Measurements from ENCODE around the gene NRDC. TPM values are rescaled to one million over a fixed set of nuclear protein-coding genes. Genes with fewer than 3 reads are reported as not detected.

NRDC gene
- total and polyA plus RNA-seq, 9 of the 15 experiments (the other 6 are each of a cell fraction or from before 2014, with no cell fraction given) = 102 to 371 (median 201) TPM

DNA sequence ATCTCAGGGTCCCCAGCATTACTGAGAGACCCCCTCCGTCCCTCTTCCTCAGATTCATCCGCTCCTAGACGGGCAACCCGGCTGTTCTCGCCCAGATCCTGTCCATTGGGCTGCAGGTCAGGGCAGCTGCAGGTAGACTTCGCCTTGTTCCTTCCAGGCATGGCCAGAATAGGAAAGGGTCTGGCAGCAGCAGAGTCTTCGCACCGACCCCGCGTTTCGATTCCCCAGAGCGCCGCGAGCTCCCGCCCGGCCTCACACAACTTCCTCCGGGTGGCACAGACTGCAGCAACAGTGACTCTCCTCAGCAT lies 265 bp downstream of the NRDC start (continued):
- TF ChIP-seq, protein P1, sequence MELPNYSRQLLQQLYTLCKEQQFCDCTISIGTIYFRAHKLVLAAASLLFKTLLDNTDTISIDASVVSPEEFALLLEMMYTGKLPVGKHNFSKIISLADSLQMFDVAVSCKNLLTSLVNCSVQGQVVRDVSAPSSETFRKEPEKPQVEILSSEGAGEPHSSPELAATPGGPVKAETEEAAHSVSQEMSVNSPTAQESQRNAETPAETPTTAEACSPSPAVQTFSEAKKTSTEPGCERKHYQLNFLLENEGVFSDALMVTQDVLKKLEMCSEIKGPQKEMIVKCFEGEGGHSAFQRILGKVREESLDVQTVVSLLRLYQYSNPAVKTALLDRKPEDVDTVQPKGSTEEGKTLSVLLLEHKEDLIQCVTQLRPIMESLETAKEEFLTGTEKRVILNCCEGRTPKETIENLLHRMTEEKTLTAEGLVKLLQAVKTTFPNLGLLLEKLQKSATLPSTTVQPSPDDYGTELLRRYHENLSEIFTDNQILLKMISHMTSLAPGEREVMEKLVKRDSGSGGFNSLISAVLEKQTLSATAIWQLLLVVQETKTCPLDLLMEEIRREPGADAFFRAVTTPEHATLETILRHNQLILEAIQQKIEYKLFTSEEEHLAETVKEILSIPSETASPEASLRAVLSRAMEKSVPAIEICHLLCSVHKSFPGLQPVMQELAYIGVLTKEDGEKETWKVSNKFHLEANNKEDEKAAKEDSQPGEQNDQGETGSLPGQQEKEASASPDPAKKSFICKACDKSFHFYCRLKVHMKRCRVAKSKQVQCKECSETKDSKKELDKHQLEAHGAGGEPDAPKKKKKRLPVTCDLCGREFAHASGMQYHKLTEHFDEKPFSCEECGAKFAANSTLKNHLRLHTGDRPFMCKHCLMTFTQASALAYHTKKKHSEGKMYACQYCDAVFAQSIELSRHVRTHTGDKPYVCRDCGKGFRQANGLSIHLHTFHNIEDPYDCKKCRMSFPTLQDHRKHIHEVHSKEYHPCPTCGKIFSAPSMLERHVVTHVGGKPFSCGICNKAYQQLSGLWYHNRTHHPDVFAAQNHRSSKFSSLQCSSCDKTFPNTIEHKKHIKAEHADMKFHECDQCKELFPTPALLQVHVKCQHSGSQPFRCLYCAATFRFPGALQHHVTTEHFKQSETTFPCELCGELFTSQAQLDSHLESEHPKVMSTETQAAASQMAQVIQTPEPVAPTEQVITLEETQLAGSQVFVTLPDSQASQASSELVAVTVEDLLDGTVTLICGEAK (IDR thresholded peaks at IDR 0.05) = no peak
- TF ChIP-seq, protein P1 (CRISPR knock-in tag; IDR thresholded peaks at IDR 0.05) = no peak
- TF ChIP-seq, protein P2, sequence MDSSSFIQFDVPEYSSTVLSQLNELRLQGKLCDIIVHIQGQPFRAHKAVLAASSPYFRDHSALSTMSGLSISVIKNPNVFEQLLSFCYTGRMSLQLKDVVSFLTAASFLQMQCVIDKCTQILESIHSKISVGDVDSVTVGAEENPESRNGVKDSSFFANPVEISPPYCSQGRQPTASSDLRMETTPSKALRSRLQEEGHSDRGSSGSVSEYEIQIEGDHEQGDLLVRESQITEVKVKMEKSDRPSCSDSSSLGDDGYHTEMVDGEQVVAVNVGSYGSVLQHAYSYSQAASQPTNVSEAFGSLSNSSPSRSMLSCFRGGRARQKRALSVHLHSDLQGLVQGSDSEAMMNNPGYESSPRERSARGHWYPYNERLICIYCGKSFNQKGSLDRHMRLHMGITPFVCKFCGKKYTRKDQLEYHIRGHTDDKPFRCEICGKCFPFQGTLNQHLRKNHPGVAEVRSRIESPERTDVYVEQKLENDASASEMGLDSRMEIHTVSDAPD (CRISPR knock-in tag; IDR thresholded peaks at IDR 0.05) = no peak
- TF ChIP-seq ZNF212 (CRISPR knock-in tag; IDR thresholded peaks at IDR 0.05) (no peak), GATA2 (CRISPR knock-in tag; IDR thresholded peaks at IDR 0.05) (no peak), TEAD1 (CRISPR knock-in tag; IDR thresholded peaks at IDR 0.05) (0 out of 4 replicates have a peak, but pooled peaks of 1 of the 2 experiments have one; percentile 58), ZC3H8 (IDR thresholded peaks at IDR 0.05) (no peak), FOXA1 (IDR thresholded peaks at IDR 0.05; ENCODE audit: borderline replicate concordance) (no peak), EP300 (IDR thresholded peaks at IDR 0.05; ENCODE audit: low read length) (no peak), LEF1 (IDR thresholded peaks at IDR 0.05) (no peak), ZNF583 (CRISPR knock-in tag; IDR thresholded peaks at IDR 0.05) (no peak), EWSR1 (IDR thresholded peaks at IDR 0.05; ENCODE audit: borderline replicate concordance, low read depth, partially characterized antibody) (no peak), DPF2 (IDR thresholded peaks at IDR 0.05) (no peak), NEUROD1 (IDR thresholded peaks at IDR 0.05; ENCODE audit: borderline replicate concordance, low read depth, low read length, partially characterized antibody) (no peak), NCOA4 (IDR thresholded peaks at IDR 0.05; ENCODE audit: partially characterized antibody) (no peak)
- TF ChIP-seq, protein P3, sequence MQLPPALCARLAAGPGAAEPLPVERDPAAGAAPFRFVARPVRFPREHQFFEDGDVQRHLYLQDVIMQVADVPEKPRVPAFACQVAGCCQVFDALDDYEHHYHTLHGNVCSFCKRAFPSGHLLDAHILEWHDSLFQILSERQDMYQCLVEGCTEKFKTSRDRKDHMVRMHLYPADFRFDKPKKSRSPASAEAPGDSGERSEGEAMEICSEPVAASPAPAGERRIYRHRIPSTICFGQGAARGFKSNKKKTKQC (CRISPR knock-in tag; IDR thresholded peaks at IDR 0.05) = peak; percentile 85
- TF ChIP-seq, protein P4, sequence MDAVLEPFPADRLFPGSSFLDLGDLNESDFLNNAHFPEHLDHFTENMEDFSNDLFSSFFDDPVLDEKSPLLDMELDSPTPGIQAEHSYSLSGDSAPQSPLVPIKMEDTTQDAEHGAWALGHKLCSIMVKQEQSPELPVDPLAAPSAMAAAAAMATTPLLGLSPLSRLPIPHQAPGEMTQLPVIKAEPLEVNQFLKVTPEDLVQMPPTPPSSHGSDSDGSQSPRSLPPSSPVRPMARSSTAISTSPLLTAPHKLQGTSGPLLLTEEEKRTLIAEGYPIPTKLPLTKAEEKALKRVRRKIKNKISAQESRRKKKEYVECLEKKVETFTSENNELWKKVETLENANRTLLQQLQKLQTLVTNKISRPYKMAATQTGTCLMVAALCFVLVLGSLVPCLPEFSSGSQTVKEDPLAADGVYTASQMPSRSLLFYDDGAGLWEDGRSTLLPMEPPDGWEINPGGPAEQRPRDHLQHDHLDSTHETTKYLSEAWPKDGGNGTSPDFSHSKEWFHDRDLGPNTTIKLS (IDR thresholded peaks at IDR 0.05; ENCODE audit: borderline replicate concordance, low read depth) = no peak
- TF ChIP-seq, protein P5, sequence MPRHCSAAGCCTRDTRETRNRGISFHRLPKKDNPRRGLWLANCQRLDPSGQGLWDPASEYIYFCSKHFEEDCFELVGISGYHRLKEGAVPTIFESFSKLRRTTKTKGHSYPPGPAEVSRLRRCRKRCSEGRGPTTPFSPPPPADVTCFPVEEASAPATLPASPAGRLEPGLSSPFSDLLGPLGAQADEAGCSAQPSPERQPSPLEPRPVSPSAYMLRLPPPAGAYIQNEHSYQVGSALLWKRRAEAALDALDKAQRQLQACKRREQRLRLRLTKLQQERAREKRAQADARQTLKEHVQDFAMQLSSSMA (CRISPR knock-in tag; IDR thresholded peaks at IDR 0.05) = no peak
